Mesendoderm (in vitro differentiated cells): Measurements from ENCODE around the gene MPST.

Experiments used
- DNase-seq: peaks from one replicate; pipeline ENCODE4 v3.0.0; 2013
- H2AK5ac ChIP-seq: 2 replicates; pipeline ENCODE4 v1.6.1; 2013; ENCODE audit warnings: low read length, inconsistent platforms
- H2BK120ac ChIP-seq: 2 replicates; pipeline ENCODE4 v1.6.1; 2013; ENCODE audit warnings: low read depth, mild to moderate bottlenecking, low read length, moderate library complexity, mixed read lengths
- H2BK15ac ChIP-seq: replicated peaks from 2 replicates; pipeline ENCODE4 v1.6.1; 2013; ENCODE audit warnings: low read depth, mild to moderate bottlenecking, moderate library complexity
- H2BK5ac ChIP-seq: 2 replicates; pipeline ENCODE4 v1.6.1; 2013; ENCODE audit warnings: low read length, inconsistent platforms
- H3K18ac ChIP-seq: 2 replicates; pipeline ENCODE4 v1.6.1; 2013; ENCODE audit warnings: mild to moderate bottlenecking, low read length, mixed read lengths
- H3K23ac ChIP-seq: one replicate; pipeline ENCODE4 v1.6.1; 2013; ENCODE audit warnings: low read length
- H3K27ac ChIP-seq: 2 replicates; pipeline ENCODE4 v1.5.1; 2013; ENCODE audit warnings: low read depth, mild to moderate bottlenecking, inconsistent platforms, low read length, moderate library complexity
- H3K27me3 ChIP-seq: 2 replicates; pipeline ENCODE4 v1.6.1; 2013; ENCODE audit warnings: low read length, control low read depth, mild to moderate bottlenecking, inconsistent platforms; ENCODE audit not compliant: insufficient read depth, poor library complexity
- H3K36me3 ChIP-seq: 2 replicates; pipeline ENCODE4 v1.6.1; 2013; ENCODE audit warnings: low read length, inconsistent platforms; ENCODE audit not compliant: control insufficient read depth, insufficient read depth
- H3K4ac ChIP-seq: one replicate; pipeline ENCODE4 v1.6.1; 2013; ENCODE audit warnings: low read depth, mild to moderate bottlenecking, low read length, moderate library complexity
- H3K4me1 ChIP-seq: 2 replicates; pipeline ENCODE4 v1.6.1; 2013; ENCODE audit warnings: low read depth, low read length, inconsistent platforms; ENCODE audit not compliant: control insufficient read depth
- H3K4me2 ChIP-seq: 2 replicates; pipeline ENCODE4 v1.6.1; 2013; ENCODE audit warnings: low read length
- H3K4me3 ChIP-seq: 2 replicates; pipeline ENCODE4 v1.5.1; 2013; ENCODE audit warnings: mild to moderate bottlenecking, low read length
- H3K56ac ChIP-seq: one replicate; pipeline ENCODE4 v1.6.1; 2013; ENCODE audit warnings: low read length
- H3K79me1 ChIP-seq: 2 replicates; pipeline ENCODE4 v1.6.1; 2013; ENCODE audit warnings: low read length, inconsistent platforms
- H3K79me2 ChIP-seq: 2 replicates; pipeline ENCODE4 v1.6.1; 2013; ENCODE audit warnings: mild to moderate bottlenecking, low read length; ENCODE audit not compliant: control insufficient read depth, insufficient read depth
- H3K9ac ChIP-seq: 2 replicates; pipeline ENCODE4 v1.6.1; 2013; ENCODE audit warnings: low read length, inconsistent platforms
- H4K5ac ChIP-seq: one replicate; pipeline ENCODE4 v1.6.1; 2013; ENCODE audit warnings: low read length
- H4K8ac ChIP-seq: one replicate; pipeline ENCODE4 v1.6.1; 2013; ENCODE audit warnings: low read depth, mild to moderate bottlenecking, control low read depth, low read length, moderate library complexity
- WGBS: extraction: QIAGEN DNeasy Blood & Tissue Kit; methylation state at CpG from one replicate; pipeline ENCODE4 v1.1.7; 2013; ENCODE audit warnings: low lambda C conversion rate, missing lambda C conversion rate; ENCODE audit not compliant: insufficient coverage; ENCODE audit errors: extremely low coverage; 5-methylcytosine and 5-hydroxymethylcytosine counted together

Gene MPST

GRCh38 chr22:37064553-37064952 lies 45.0 kb downstream of the MPST start:
- Histone ChIP-seq H3K79me2 (no peaks in the 10 kb centered on the region), H3K4ac (no peak overlapping the region), H3K27me3 (peaks cover 2% of the 10 kb centered on the region), H2BK5ac (no peak overlapping the region), H2BK120ac (no peak overlapping the region), H3K36me3 (no peaks in the 10 kb centered on the region), H3K56ac (no peak overlapping the region), H3K4me3 (no peak overlapping the region), H4K5ac (no peak overlapping the region), H3K23ac (no peak overlapping the region), H2AK5ac (no peak overlapping the region), H3K79me1 (no peaks in the 10 kb centered on the region), H2BK15ac (no peak overlapping the region), H3K4me1 (no peaks in the 10 kb centered on the region), H3K4me2 (no peak overlapping the region), H3K27ac (no peak overlapping the region), H4K8ac (no peak overlapping the region), H3K9ac (no peak overlapping the region), H3K18ac (no peak overlapping the region)
- no peak for DNase-seq
- WGBS = no CpG with 5 or more reads among the region's 11 CpGs

- no peaks in the 10 kb centered on the region for H3K79me2 ChIP-seq
- H2BK120ac ChIP-seq = no peak overlapping the region
- peaks cover 2% of the 10 kb centered on the region for H3K27me3 ChIP-seq
- H3K4me1 ChIP-seq = no peaks in the 10 kb centered on the region
- H3K18ac ChIP-seq = no peak overlapping the region
- no CpG with 5 or more reads among the region's 3 CpGs for WGBS
- no peak for DNase-seq
- H3K4me2 ChIP-seq = no peak overlapping the region
- H4K5ac ChIP-seq = no peak overlapping the region
- no peaks in the 10 kb centered on the region for H3K79me1 ChIP-seq
- H4K8ac ChIP-seq = no peak overlapping the region
- H2BK15ac ChIP-seq = no peak overlapping the region
- no peak overlapping the region for H3K27ac ChIP-seq
- H3K4me3 ChIP-seq = no peak overlapping the region
- H3K23ac ChIP-seq = no peak overlapping the region
- H3K56ac ChIP-seq = no peak overlapping the region
- H3K4ac ChIP-seq = no peak overlapping the region
- no peak overlapping the region for H2AK5ac ChIP-seq
- no peaks in the 10 kb centered on the region for H3K36me3 ChIP-seq
- H2BK5ac ChIP-seq = no peak overlapping the region
- no peak overlapping the region for H3K9ac ChIP-seq
Measured at GRCh38 chr22:37065180-37065579, 45.6 kb downstream of the MPST start.

- Histone ChIP-seq H3K9ac (no peak overlapping the region), H3K23ac (no peak overlapping the region), H3K27ac (no peak overlapping the region), H4K8ac (no peak overlapping the region), H3K4me3 (no peak overlapping the region), H2AK5ac (no peak overlapping the region), H3K56ac (no peak overlapping the region), H3K79me1 (no peaks in the 10 kb centered on the region), H2BK120ac (no peak overlapping the region), H3K4me1 (no peaks in the 10 kb centered on the region), H3K4me2 (no peak overlapping the region), H2BK15ac (no peak overlapping the region), H3K27me3 (peaks cover 2% of the 10 kb centered on the region), H3K79me2 (no peaks in the 10 kb centered on the region), H4K5ac (no peak overlapping the region), H3K36me3 (no peaks in the 10 kb centered on the region), H2BK5ac (no peak overlapping the region), H3K18ac (no peak overlapping the region), H3K4ac (no peak overlapping the region)
- WGBS = no CpG with 5 or more reads among the region's 9 CpGs
- no peak for DNase-seq
Measured at GRCh38 chr22:37065961-37066360, 46.4 kb downstream of the MPST start.

- Histone ChIP-seq H3K79me2 (no peaks in the 10 kb centered on the region), H2AK5ac (no peak overlapping the region), H3K36me3 (no peaks in the 10 kb centered on the region), H2BK120ac (no peak overlapping the region), H3K18ac (no peak overlapping the region), H2BK5ac (no peak overlapping the region), H3K4me2 (no peak overlapping the region), H3K4me3 (no peak overlapping the region), H3K27me3 (peaks cover 2% of the 10 kb centered on the region), H3K9ac (no peak overlapping the region), H3K4ac (no peak overlapping the region), H3K79me1 (no peaks in the 10 kb centered on the region), H3K4me1 (no peaks in the 10 kb centered on the region), H3K27ac (no peak overlapping the region), H4K5ac (no peak overlapping the region), H3K56ac (no peak overlapping the region), H4K8ac (no peak overlapping the region), H2BK15ac (no peak overlapping the region), H3K23ac (no peak overlapping the region)
- WGBS = no CpG with 5 or more reads among the region's 10 CpGs
- no peak for DNase-seq
Measured at GRCh38 chr22:37067428-37067827, 47.9 kb downstream of the MPST start.

- no peak overlapping the region for H3K23ac ChIP-seq
- no peak overlapping the region for H2BK120ac ChIP-seq
- no peaks in the 10 kb centered on the region for H3K4me1 ChIP-seq
- H3K27ac ChIP-seq = no peak overlapping the region
- H3K4ac ChIP-seq = no peak overlapping the region
- H3K18ac ChIP-seq = no peak overlapping the region
- H3K79me1 ChIP-seq = no peaks in the 10 kb centered on the region
- H3K56ac ChIP-seq = peak overlapping the region; percentile 63
- no peaks in the 10 kb centered on the region for H3K79me2 ChIP-seq
- no peaks in the 10 kb centered on the region for H3K36me3 ChIP-seq
- peak overlapping the region; percentile 1 for H3K4me2 ChIP-seq
- no peak overlapping the region for H3K4me3 ChIP-seq
- no peak overlapping the region for H2BK15ac ChIP-seq
- H4K8ac ChIP-seq = no peak overlapping the region
- H2BK5ac ChIP-seq = no peak overlapping the region
- H4K5ac ChIP-seq = no peak overlapping the region
- no CpG with 5 or more reads among the region's 36 CpGs for WGBS
- H2AK5ac ChIP-seq = no peak overlapping the region
- peak; percentile 66 for DNase-seq
- H3K9ac ChIP-seq = peak overlapping the region; percentile 47
- peaks cover 2% of the 10 kb centered on the region for H3K27me3 ChIP-seq
Measured at GRCh38 chr22:37068859-37069258, 49.3 kb downstream of the MPST start.

GRCh38 chr22:37069319-37069718 lies 49.8 kb downstream of the MPST start:
- Histone ChIP-seq H3K27ac (no peak overlapping the region), H4K5ac (no peak overlapping the region), H3K79me2 (no peaks in the 10 kb centered on the region), H2BK120ac (no peak overlapping the region), H3K4me1 (no peaks in the 10 kb centered on the region), H3K27me3 (peaks cover 2% of the 10 kb centered on the region), H3K9ac (no peak overlapping the region), H3K18ac (no peak overlapping the region), H3K4me3 (no peak overlapping the region), H3K4me2 (no peak overlapping the region), H3K79me1 (no peaks in the 10 kb centered on the region), H3K23ac (no peak overlapping the region), H4K8ac (no peak overlapping the region), H2AK5ac (no peak overlapping the region), H3K36me3 (no peaks in the 10 kb centered on the region), H2BK5ac (no peak overlapping the region), H3K4ac (no peak overlapping the region), H3K56ac (peak overlapping the region; percentile 63), H2BK15ac (no peak overlapping the region)
- no CpG with 5 or more reads among the region's 11 CpGs for WGBS
- DNase-seq = no peak
